ENCODE data around the gene OCIAD1. TPM values are rescaled to one million over a fixed set of nuclear protein-coding genes. Genes with fewer than 3 reads are reported as not detected.
"Not testable (repeated sequence)": the region's sequence is repeated elsewhere in the genome, so short reads cannot be mapped to it uniquely, and the experiment has no call there.

OCIAD1 gene
- total RNA-seq, 1 experiment from 2014 or later: 133 TPM

DNA sequence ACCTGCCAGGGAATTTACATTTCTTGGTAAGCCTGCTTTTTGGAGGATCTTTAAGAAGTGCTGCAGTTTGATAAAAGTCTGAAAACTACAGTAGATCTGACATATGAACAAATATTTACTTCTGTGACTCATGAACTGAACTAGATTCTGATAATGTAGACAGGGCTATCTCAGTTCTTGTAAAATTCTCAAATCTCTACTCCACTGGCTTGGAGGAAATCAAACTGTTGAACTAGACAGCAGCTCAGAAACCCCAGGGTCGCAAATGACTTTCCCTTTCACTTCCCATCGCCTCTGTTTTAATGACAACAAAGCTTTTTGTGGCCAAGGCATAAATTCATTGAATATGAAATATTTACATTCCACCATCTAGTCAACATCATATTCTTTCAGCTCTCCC is 15.4 kb upstream of the OCIAD1 start:
- DNase-seq: no peak
- ChIA-PET CTCF (interaction anchor here (0.6 kb wide), 1 partner anchor 553 kb away, joined by 3 read pairs; no protein-coding TSS in a partner anchor), POLR2A (no interaction called here)
- no peaks in the 10 kb centered on the region for H3K27me3 ChIP-seq (replicated peaks; ENCODE audit: control insufficient read depth, insufficient read depth, low read length)
- Mint-ChIP-seq H3K4me1 (ENCODE audit: low read depth, unreplicated experiment) (peaks cover 20% of the 10 kb centered on the region), H3K9me3 (ENCODE audit: unreplicated experiment) (no peaks in the 10 kb centered on the region), H3K27ac (ENCODE audit: unreplicated experiment) (no peak overlapping the region), H3K4me3 (ENCODE audit: unreplicated experiment) (no peak overlapping the region), H3K27me3 (ENCODE audit: insufficient read depth, unreplicated experiment) (no peaks in the 10 kb centered on the region), H3K36me3 (ENCODE audit: insufficient read depth, unreplicated experiment) (no peaks in the 10 kb centered on the region)
- H3K4me3 ChIP-seq (ENCODE audit: low read depth, low read length): no peak overlapping the region
- H3K4me1 ChIP-seq: peaks cover 11% of the 10 kb centered on the region
- no peaks in the 10 kb centered on the region for H3K36me3 ChIP-seq (ENCODE audit: control insufficient read depth, insufficient read depth, low read length)
- BruUV-seq (replicated peaks): no TSS peak
- TF ChIP-seq, protein P1, sequence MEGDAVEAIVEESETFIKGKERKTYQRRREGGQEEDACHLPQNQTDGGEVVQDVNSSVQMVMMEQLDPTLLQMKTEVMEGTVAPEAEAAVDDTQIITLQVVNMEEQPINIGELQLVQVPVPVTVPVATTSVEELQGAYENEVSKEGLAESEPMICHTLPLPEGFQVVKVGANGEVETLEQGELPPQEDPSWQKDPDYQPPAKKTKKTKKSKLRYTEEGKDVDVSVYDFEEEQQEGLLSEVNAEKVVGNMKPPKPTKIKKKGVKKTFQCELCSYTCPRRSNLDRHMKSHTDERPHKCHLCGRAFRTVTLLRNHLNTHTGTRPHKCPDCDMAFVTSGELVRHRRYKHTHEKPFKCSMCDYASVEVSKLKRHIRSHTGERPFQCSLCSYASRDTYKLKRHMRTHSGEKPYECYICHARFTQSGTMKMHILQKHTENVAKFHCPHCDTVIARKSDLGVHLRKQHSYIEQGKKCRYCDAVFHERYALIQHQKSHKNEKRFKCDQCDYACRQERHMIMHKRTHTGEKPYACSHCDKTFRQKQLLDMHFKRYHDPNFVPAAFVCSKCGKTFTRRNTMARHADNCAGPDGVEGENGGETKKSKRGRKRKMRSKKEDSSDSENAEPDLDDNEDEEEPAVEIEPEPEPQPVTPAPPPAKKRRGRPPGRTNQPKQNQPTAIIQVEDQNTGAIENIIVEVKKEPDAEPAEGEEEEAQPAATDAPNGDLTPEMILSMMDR (IDR thresholded peaks at IDR 0.05; ENCODE audit: insufficient read depth in 1 of 2, low read depth in 1 of 2, low read length in 1 of 2, severe bottlenecking in 1 of 2, unreplicated experiment in 1 of 2): no peak
- intact Hi-C loops (cut with micrococcal nuclease; ENCODE audit: unreplicated experiment): loop anchor here (1.0 kb wide), 1 partner anchor 15 kb away; no protein-coding TSS in a partner anchor
- no peaks in the 10 kb centered on the region for H3K9me3 ChIP-seq

GRCh38 chr4:48816297-48816696 is 14.6 kb upstream of the OCIAD1 start:
- H3K27me3 Mint-ChIP-seq (ENCODE audit: insufficient read depth, unreplicated experiment); H3K4me3 Mint-ChIP-seq (ENCODE audit: unreplicated experiment); intact Hi-C loops (cut with micrococcal nuclease; ENCODE audit: unreplicated experiment); H3K9me3 ChIP-seq; H3K27ac Mint-ChIP-seq (ENCODE audit: unreplicated experiment); DNase-seq; H3K36me3 Mint-ChIP-seq (ENCODE audit: insufficient read depth, unreplicated experiment); BruUV-seq (replicated peaks); H3K36me3 ChIP-seq (ENCODE audit: control insufficient read depth, insufficient read depth, low read length); H3K9me3 Mint-ChIP-seq (ENCODE audit: unreplicated experiment); H3K4me3 ChIP-seq (ENCODE audit: low read depth, low read length); H3K27me3 ChIP-seq (replicated peaks; ENCODE audit: control insufficient read depth, insufficient read depth, low read length); POLR2A ChIA-PET: not testable (repeated sequence)
- CTCF ChIA-PET: interaction anchor here (0.6 kb wide), 1 partner anchor 554 kb away, joined by 3 read pairs; no protein-coding TSS in a partner anchor
- H3K4me1 ChIP-seq: peaks cover 11% of the 10 kb centered on the region
- peaks cover 20% of the 10 kb centered on the region for H3K4me1 Mint-ChIP-seq (ENCODE audit: low read depth, unreplicated experiment)

- ChIA-PET POLR2A (no interaction called here), CTCF (no interaction called here)
- Histone ChIP-seq H3K4me3 (ENCODE audit: low read depth, low read length) (no peak overlapping the region), H3K9me3 (no peaks in the 10 kb centered on the region), H3K4me1 (peaks cover 11% of the 10 kb centered on the region), H3K27me3 (replicated peaks; ENCODE audit: control insufficient read depth, insufficient read depth, low read length) (no peaks in the 10 kb centered on the region), H3K36me3 (ENCODE audit: control insufficient read depth, insufficient read depth, low read length) (no peaks in the 10 kb centered on the region)
- no peak for DNase-seq
- Mint-ChIP-seq H3K4me3 (ENCODE audit: unreplicated experiment) (no peak overlapping the region), H3K27ac (ENCODE audit: unreplicated experiment) (no peak overlapping the region), H3K4me1 (ENCODE audit: low read depth, unreplicated experiment) (peaks cover 20% of the 10 kb centered on the region), H3K9me3 (ENCODE audit: unreplicated experiment) (no peaks in the 10 kb centered on the region), H3K36me3 (ENCODE audit: insufficient read depth, unreplicated experiment) (no peaks in the 10 kb centered on the region), H3K27me3 (ENCODE audit: insufficient read depth, unreplicated experiment) (no peaks in the 10 kb centered on the region)
- intact Hi-C loops (cut with micrococcal nuclease; ENCODE audit: unreplicated experiment): no loop called here
- BruUV-seq (replicated peaks): no TSS peak
- TF ChIP-seq, protein P1 (IDR thresholded peaks at IDR 0.05; ENCODE audit: insufficient read depth in 1 of 2, low read depth in 1 of 2, low read length in 1 of 2, severe bottlenecking in 1 of 2, unreplicated experiment in 1 of 2): no peak
Measured at GRCh38 chr4:48816971-48817370, 13.9 kb upstream of the OCIAD1 start.

GRCh38 chr4:48821431-48821830 is 9.5 kb upstream of the OCIAD1 start:
- POLR2A ChIA-PET; intact Hi-C loops (cut with micrococcal nuclease; ENCODE audit: unreplicated experiment); H3K27me3 ChIP-seq (replicated peaks; ENCODE audit: control insufficient read depth, insufficient read depth, low read length); H3K27ac Mint-ChIP-seq (ENCODE audit: unreplicated experiment); H3K36me3 Mint-ChIP-seq (ENCODE audit: insufficient read depth, unreplicated experiment); CTCF ChIA-PET; H3K4me3 Mint-ChIP-seq (ENCODE audit: unreplicated experiment); H3K27me3 Mint-ChIP-seq (ENCODE audit: insufficient read depth, unreplicated experiment); DNase-seq; H3K9me3 Mint-ChIP-seq (ENCODE audit: unreplicated experiment); H3K4me1 ChIP-seq; H3K4me3 ChIP-seq (ENCODE audit: low read depth, low read length); H3K36me3 ChIP-seq (ENCODE audit: control insufficient read depth, insufficient read depth, low read length); BruUV-seq (replicated peaks); H3K9me3 ChIP-seq: not testable (repeated sequence)
- peaks cover 10% of the 10 kb centered on the region for H3K4me1 Mint-ChIP-seq (ENCODE audit: low read depth, unreplicated experiment)
